RPMI7951 (cell line): ENCODE data around the gene PGAM1. TPM values are rescaled to one million over a fixed set of nuclear protein-coding genes. Genes with fewer than 3 reads are reported as not detected.
"Not testable (repeated sequence)": the region's sequence is repeated elsewhere in the genome, so short reads cannot be mapped to it uniquely, and the experiment has no call there.

ENCODE experiments used
- DNase-seq: peaks from one replicate; pipeline ENCODE4 v3.0.0-alpha.2; 2012; ENCODE audit warnings: low read depth
- total RNA-seq: library from RNA; depleted of rRNA; stranded (reverse); fragments of >200 nt; shearing (Covaris generic); gene quantifications from 2 replicates; pipeline ENCODE4 v1.2.3, GENCODE V29; 2014; rRNA removed

Gene PGAM1
- total RNA-seq, 1 experiment from 2014 or later = 1,010 TPM

GRCh38 chr10:97456686-97457065 is 30.7 kb downstream of the PGAM1 start:
- no peak for DNase-seq

- no peak for DNase-seq
Observed at GRCh38 chr10:97459111-97459510, 33.1 kb downstream of the PGAM1 start.

GRCh38 chr10:97459933-97460332 is 33.9 kb downstream of the PGAM1 start:
- no peak for DNase-seq

GRCh38 chr10:97462309-97462708 is 36.3 kb downstream of the PGAM1 start:
- no peak for DNase-seq

DNA sequence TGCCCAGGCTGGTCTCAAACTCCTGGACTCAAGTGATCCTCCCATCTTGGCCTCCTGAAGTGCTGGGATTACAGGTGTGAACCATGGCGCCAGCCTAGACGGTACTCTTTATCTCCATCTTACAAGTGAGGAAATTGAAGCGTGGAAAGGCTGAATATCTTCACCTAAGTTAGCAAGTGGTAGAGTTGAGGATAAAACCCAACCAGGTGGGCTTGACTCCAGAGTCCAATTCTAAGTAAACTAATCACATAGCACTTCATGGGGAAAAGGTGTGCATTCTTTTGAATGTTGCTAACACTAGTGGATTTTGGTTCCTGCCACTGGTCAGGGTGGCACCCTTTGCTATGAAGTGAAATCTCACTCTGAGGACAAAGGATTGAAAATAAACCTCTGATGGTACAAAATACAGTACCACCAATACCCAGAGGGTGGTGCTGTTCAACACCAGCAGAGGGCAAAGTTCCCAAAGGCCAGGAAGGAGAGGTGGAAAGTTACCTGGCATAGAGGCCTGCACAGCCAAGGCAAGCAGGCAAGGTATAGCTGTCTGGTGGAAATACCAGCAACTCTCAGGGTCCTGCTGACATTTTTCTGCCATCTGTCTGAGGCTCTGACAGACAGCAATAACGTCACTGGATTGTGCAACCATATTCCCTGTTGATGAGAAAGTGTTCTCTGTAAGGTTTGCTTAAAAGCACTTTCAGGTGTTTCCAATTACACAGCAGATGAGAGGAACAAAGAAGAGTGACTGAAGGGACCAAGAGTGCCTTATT is 37.6 kb downstream of the PGAM1 start:
- peak; percentile 35 for DNase-seq

- DNase-seq = no peak
Observed at GRCh38 chr10:97464226-97464625, 38.2 kb downstream of the PGAM1 start.

GRCh38 chr10:97465982-97466381 is 40.0 kb downstream of the PGAM1 start:
- DNase-seq = no peak

GRCh38 chr10:97466755-97467154 is 40.8 kb downstream of the PGAM1 start:
- DNase-seq = peak; percentile 54

DNA sequence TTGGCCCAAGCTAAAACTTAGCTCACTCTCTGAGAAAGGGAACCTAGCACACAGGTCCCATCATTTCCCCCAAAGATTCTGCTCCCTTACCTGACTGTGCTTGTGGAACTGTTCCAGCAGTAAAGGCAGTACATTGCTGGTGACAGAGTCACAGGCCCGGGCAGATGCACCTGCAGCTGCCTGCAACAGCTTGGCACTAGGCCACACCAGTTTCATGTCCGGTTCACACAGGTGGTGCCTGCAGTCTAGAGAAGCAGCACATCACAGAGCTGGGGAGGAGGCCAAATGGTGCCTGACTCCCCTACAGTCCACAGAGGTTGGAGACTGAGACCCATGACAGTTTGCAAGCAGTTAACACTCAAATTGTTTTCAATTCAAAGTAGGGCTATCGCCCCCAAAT is 42.2 kb downstream of the PGAM1 start:
- no peak for DNase-seq

DNA sequence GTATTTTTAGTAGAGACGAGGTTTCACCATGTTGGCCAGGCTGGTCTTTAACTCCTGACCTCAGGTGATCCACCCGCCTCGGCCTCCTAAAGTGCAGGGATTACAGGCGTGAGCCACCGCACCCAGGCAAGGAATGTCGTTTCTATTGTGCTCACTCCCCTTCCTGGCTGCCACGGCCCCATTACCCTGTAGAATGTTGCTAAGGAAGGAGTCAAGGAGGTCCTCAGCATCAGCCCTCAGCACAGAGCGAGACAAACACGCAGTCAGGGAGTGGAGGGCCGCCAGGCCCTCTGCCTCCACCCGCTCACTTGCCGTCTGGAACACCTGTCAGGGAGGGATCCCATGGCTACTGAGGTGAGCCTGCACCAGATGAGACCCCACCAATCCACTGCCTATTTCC is 42.8 kb downstream of the PGAM1 start:
- not testable (repeated sequence) for DNase-seq

- no peak for DNase-seq
Observed at GRCh38 chr10:97474918-97475317, 48.9 kb downstream of the PGAM1 start.

DNA sequence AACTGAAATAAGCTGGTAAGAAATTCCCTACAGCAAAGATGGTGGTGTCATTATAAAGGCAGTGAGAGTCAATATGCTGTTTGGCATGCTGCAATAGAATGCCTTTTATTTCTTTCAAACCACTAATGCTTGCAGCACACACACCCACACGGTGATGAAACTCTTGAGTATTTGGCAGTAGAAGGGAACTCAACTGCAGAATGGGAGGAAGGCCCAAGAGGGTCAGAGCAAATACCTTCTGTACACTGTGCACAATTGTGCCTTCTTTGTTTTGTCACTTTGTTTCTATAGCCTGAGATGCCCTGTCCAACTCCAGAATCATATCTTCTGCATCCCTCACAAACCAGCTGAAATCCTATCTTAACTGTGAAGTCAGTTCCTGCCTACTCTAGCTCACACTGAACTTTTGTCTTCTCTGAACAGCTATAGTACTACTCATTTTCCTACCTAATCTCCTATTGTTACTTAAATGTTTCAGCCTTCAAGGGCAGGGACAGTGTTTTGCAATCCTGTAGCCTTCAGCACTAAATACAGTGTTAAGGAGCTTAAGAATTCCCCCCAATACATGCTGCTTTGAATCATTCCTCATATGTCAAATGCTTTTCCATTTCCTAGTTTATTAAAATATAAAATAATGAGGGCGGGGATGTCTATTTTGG is 50.1 kb downstream of the PGAM1 start:
- no peak for DNase-seq

DNA sequence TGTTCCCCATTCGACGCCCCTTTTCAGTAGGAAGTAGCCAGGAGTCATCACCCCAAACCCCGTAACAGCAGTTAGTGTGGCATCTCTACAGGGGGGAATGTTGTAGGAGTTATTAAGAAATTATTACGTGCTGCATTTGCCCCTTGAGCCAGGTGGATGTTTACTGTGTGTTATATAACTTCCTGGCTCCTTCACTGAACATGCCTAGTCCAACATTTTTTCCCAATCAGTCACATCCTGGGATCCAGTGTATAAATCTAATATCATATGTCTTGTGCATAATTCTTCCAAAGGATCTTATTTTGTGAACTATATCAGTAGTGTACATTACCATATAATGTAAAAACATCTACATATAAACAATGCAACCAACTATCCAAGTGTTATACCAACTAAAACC is 53.4 kb downstream of the PGAM1 start:
- not testable (repeated sequence) for DNase-seq

DNA sequence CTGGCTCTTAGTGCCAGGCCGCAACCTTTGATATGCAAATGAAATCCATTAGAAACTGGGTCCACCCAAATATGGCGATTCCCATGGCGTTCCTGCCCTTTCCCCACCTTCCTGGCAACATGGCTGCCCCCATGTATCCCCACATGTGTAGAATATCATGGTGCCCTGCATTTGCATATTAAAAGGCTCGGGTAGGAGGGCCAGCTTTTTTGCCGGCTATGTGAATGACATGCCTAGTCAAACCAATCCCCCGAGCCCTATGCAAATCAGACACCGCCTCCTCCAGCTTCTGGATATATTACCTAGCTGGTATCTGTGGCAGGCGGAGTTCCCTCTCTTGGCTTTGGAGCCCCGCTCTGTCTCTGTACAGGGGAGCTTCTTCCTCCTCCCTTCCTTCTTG is 53.9 kb downstream of the PGAM1 start:
- no peak for DNase-seq

DNA sequence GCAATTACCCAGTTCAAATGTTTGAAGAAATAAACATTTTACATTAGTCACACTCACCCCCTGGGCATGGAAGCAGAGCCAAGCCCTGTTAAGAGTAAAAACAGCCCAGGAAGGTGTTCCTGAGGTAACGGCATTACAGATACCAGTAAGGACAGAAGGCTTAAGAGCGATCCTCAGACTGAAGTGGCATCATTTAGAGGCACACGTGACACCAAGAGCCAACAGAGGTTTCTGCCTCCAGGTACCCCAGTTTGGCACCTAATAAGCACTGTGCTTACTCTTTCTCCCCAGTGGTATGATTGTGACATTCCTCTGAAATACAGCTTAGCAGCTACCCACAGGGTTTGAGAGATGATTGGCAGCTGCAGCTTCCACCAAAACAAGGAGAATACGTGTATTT is 55.1 kb downstream of the PGAM1 start:
- no peak for DNase-seq

DNA sequence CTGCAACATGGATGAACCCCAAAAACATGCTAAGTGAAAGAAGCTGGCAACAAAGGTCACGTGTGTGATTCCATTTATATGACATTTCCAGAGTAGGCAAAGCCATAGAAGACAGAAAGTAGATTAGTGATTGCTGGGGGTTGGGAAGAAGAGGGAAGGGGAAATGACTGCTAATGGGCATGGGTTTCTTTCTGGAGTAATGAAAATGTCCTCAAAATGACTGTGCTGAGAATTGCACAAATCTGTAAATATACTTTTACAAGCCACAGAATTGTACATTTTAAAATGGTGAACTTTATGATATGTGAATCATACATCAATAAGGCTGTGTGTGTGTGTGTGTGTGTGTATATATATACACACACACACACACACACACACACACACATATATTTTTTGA is 56.4 kb downstream of the PGAM1 start:
- DNase-seq = no peak

Other genes with a start within 250 kb of the PGAM1 start
- 0.12 and 0.29 TPM in 2 replicates for gene SLIT1, start 240.2 kb upstream of the PGAM1 start, total RNA-seq
- 5.8 and 6.0 TPM in 2 replicates for gene ARHGAP19, start 133.6 kb upstream of the PGAM1 start, total RNA-seq
- gene FRAT1, start 106.9 kb upstream of the PGAM1 start, total RNA-seq = 0.60 and 1.7 TPM in 2 replicates
- gene FRAT2, start 91.5 kb upstream of the PGAM1 start, total RNA-seq = 3.1 and 4.8 TPM in 2 replicates
- 13.4 and 15.4 TPM in 2 replicates for gene RRP12, start 24.9 kb upstream of the PGAM1 start, total RNA-seq
- 55.6 and 61.5 TPM in 2 replicates for gene EXOSC1, start 19.8 kb downstream of the PGAM1 start, total RNA-seq
- gene ZDHHC16, start 20.0 kb downstream of the PGAM1 start, total RNA-seq = 47.3 and 51.7 TPM in 2 replicates
- gene MMS19, start 72.2 kb downstream of the PGAM1 start, total RNA-seq = 73.9 and 87.0 TPM in 2 replicates
- gene UBTD1, start 72.7 kb downstream of the PGAM1 start, total RNA-seq = 16.8 and 18.5 TPM in 2 replicates
- gene ANKRD2, start 146.6 kb downstream of the PGAM1 start, total RNA-seq = not detected in 2 replicates
- 0.24 and 0.78 TPM in 2 replicates for gene HOGA1, start 158.2 kb downstream of the PGAM1 start, total RNA-seq
- 0.10 TPM in 1 of 2 replicates, not detected in the other for gene C10orf62, start 163.5 kb downstream of the PGAM1 start, total RNA-seq
- 2.2 and 3.7 TPM in 2 replicates for gene MORN4, start 207.3 kb downstream of the PGAM1 start, total RNA-seq
- gene PI4K2A, start 214.5 kb downstream of the PGAM1 start, total RNA-seq = 10.4 and 10.6 TPM in 2 replicates